Measurements from ENCODE around the gene HSPB6. TPM values are rescaled to one million over a fixed set of nuclear protein-coding genes. Genes with fewer than 3 reads are reported as not detected.

The HSPB6 gene
- total RNA-seq, 1 donor from 2014 or later, result 0.37 TPM

DNA sequence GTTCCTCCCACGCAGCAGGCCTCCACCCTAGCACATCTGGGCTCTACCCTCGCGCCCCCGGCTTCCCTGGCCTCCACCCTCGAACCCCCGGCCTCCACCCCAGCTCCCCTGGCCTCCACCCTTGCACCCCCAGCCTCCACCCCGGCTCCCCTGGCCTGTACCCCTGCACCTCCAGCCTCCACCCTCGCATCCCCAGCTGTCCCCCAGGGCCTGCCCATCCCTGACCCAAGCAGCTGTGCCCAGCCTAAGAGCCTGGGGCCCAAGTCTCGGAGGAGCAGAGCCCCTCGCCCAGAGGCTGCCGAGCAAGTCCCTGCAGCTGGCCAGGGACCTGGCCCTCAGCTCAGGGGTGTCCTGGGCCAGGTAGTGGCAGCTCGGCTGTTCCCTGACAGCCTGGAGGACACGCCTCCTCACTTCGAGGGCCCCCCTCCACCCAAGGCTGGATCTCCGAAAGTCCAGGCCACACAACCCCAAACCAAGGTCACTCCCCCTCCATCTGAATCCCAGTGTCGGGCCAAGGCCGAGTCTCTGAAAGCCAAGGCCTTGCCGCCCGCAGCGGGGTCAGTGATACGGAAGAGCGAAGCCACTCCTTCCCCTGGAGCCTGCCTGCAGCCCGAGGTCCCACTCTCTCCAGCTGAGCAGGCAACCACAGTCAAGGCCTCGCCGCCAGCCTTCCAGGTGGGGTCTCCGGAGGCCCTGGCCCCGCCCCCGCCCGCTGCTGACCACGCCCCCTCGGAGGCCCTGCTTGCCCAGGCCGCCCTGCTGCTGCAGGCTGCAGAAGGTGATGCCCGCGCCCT, 10.7 kb upstream of the HSPB6 start:
- Mint-ChIP-seq H3K9me3 (no peaks in the 10 kb centered on the region), H3K4me1 (peaks cover 5% of the 10 kb centered on the region), H3K36me3 (ENCODE audit: low read depth) (peaks cover 6% of the 10 kb centered on the region), H3K27me3 (ENCODE audit: low read depth) (no peaks in the 10 kb centered on the region), H3K4me3 (no peak overlapping the region), H3K27ac (ENCODE audit: unreplicated experiment) (no peak overlapping the region)
- TF ChIP-seq, protein P1, sequence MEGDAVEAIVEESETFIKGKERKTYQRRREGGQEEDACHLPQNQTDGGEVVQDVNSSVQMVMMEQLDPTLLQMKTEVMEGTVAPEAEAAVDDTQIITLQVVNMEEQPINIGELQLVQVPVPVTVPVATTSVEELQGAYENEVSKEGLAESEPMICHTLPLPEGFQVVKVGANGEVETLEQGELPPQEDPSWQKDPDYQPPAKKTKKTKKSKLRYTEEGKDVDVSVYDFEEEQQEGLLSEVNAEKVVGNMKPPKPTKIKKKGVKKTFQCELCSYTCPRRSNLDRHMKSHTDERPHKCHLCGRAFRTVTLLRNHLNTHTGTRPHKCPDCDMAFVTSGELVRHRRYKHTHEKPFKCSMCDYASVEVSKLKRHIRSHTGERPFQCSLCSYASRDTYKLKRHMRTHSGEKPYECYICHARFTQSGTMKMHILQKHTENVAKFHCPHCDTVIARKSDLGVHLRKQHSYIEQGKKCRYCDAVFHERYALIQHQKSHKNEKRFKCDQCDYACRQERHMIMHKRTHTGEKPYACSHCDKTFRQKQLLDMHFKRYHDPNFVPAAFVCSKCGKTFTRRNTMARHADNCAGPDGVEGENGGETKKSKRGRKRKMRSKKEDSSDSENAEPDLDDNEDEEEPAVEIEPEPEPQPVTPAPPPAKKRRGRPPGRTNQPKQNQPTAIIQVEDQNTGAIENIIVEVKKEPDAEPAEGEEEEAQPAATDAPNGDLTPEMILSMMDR (conservative IDR thresholded peaks at IDR 0.05), result no peak
- DNase-seq (ENCODE audit: low read depth, low spot score), result no peak

DNA sequence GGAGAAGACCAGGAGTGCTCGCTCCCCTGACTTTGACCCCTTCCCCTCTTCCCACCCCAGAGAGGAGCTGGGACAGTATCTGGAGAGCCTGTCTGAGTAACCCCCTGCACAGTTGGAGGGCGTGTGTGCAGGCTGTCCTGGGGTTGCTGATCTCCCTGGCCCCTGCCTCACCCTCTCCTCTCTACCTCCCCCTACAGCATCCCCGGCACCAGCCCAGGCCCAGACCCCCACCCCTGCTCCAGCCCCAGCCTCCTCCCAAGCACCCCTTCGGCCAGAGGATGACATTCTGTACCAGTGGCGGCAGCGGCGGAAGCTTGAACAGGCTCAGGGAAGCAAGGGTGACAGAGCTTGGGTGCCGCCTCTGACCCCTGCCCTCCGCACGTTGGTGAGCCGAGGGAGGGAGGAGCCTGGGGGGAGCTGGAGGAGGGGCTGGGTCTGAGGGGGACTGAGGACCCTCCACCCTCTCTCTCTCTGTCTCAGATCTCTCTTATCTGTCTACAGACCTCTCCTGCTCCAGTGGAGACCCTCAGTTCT, 9.8 kb upstream of the HSPB6 start:
- Mint-ChIP-seq H3K27me3 (ENCODE audit: low read depth) (no peaks in the 10 kb centered on the region), H3K9me3 (no peaks in the 10 kb centered on the region), H3K4me3 (peak overlapping the region; percentile 38), H3K27ac (ENCODE audit: unreplicated experiment) (no peak overlapping the region), H3K36me3 (ENCODE audit: low read depth) (peaks cover 10% of the 10 kb centered on the region), H3K4me1 (peaks cover 5% of the 10 kb centered on the region)
- DNase-seq (ENCODE audit: low read depth, low spot score), result no peak
- TF ChIP-seq, protein P1 (conservative IDR thresholded peaks at IDR 0.05), result no peak

DNA sequence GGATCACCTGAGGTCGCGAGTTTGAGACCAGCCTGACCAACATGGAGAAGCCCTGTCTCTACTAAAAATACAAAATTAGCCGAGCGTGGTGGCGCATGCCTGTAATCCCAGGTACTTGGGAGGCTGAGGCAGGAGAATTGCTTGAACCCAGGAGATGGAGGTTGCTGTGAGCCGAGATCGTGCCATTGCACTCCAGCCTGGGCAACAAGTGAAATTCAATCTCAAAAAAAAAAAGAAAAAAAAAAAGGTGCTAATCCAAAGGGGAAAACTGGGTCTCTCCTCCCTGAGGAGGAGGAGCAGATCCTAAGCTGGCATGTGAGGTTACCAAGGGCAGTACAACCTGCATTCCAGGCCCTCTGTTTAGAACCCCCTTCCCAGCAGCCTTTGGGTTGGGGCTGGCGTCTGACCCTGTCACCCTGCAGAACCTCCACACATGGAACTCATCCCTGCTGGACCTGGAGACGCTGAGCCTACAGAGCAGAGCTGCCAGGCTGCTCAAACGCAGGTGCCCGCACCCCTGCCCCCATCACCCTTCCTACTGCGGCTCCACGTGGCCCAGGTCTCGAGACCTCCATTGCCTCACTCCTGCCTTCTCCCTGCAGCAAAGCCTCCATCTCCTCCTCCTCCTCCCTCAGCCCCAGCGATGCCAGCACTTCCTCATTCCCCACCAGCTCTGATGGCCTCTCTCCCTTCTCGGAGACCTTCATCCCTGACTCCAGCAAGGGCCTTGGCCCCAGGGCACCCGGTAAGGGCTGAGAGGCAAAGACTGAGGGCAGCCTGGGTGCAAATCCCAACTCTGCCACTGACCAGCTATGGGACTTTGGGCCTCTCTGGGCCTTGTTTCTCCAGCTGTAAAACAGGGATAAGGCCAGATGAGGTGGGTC, 7.8 kb upstream of the HSPB6 start:
- Mint-ChIP-seq H3K27ac (ENCODE audit: unreplicated experiment) (peak overlapping the region; percentile 19), H3K4me1 (peaks cover 5% of the 10 kb centered on the region), H3K4me3 (no peak overlapping the region), H3K9me3 (no peaks in the 10 kb centered on the region), H3K27me3 (ENCODE audit: low read depth) (no peaks in the 10 kb centered on the region), H3K36me3 (ENCODE audit: low read depth) (peaks cover 8% of the 10 kb centered on the region)
- TF ChIP-seq, protein P1 (conservative IDR thresholded peaks at IDR 0.05), result no peak
- no peak for DNase-seq (ENCODE audit: low read depth, low spot score)

DNA sequence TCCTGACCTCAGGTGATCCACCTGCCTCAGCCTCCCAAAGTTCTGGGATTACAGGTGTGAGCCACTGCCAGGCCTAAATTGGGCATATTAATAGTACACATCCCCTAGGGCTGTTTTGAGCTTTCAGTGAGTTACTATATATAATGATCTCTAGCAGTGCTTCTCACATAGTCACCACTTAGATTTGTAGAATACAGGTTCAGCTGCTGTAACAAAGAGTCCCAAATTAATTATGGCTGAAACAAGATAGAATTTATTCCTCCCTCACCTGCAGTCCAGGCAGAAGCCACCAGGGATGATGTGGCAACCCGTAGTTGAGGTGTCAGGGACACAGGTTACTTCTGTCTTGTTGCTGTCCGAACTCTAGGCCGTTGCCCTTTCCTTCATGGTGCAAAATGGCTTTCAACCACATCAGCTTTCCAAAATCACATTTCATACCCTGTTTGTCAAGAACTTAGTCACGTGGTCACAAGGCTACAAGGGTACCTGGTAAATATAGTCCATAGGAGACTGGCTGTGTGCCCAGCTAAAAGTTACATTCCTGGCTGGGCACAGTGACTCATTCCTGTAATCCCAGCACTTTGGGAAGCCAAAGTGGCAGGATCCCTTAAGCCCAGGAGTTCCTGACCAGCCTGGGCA, 4.0 kb upstream of the HSPB6 start:
- no peaks in the 10 kb centered on the region for H3K9me3 Mint-ChIP-seq
- H3K4me3 Mint-ChIP-seq, result peak overlapping the region; percentile 41
- no peak overlapping the region for H3K27ac Mint-ChIP-seq (ENCODE audit: unreplicated experiment)
- peaks cover 4% of the 10 kb centered on the region for H3K36me3 Mint-ChIP-seq (ENCODE audit: low read depth)
- peaks cover 25% of the 10 kb centered on the region for H3K4me1 Mint-ChIP-seq
- H3K27me3 Mint-ChIP-seq (ENCODE audit: low read depth), result peaks cover 2% of the 10 kb centered on the region
- TF ChIP-seq, protein P1 (conservative IDR thresholded peaks at IDR 0.05), result no peak
- DNase-seq (ENCODE audit: low read depth, low spot score), result no peak

DNA sequence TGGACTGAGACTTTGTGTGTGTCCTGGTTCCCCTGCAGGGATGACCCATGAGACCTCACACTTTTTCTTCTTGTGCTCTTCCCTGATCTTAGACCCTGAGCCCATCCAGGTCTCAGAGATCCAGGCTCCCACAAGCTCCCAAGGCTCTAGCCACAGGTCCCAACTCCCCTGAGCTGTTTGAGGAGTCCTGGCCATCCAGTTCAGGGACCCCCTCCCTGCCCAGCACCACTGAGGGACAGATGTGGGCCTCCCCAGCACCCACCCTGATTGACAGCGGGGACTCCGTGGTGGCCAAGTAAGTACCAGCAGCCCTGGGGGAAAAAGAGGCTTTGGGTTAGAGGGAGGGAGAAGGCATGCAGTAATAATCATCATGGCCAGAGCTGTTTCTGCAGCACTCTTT, 2.9 kb upstream of the HSPB6 start:
- Mint-ChIP-seq H3K9me3 (no peaks in the 10 kb centered on the region), H3K27ac (ENCODE audit: unreplicated experiment) (no peak overlapping the region), H3K36me3 (ENCODE audit: low read depth) (peaks cover 4% of the 10 kb centered on the region), H3K27me3 (ENCODE audit: low read depth) (peaks cover 2% of the 10 kb centered on the region), H3K4me1 (peaks cover 25% of the 10 kb centered on the region), H3K4me3 (peak overlapping the region; percentile 97)
- DNase-seq (ENCODE audit: low read depth, low spot score), result no peak
- TF ChIP-seq, protein P1 (conservative IDR thresholded peaks at IDR 0.05), result no peak
